ENCODE measurements around the gene SLC8A3.
"Not testable (repeated sequence)": the region's sequence is repeated elsewhere in the genome, so short reads cannot be mapped to it uniquely, and the experiment has no call there.

SLC8A3 gene

GRCh38 chr14:70188659-70189455, at the start of gene SLC8A3:
Gene SLC8A3, minus strand, starts transcription at chr14:70188951. Its CDS starts 20,529 bp downstream, at chr14:70168422.
- no peak for DNase-seq

DNA sequence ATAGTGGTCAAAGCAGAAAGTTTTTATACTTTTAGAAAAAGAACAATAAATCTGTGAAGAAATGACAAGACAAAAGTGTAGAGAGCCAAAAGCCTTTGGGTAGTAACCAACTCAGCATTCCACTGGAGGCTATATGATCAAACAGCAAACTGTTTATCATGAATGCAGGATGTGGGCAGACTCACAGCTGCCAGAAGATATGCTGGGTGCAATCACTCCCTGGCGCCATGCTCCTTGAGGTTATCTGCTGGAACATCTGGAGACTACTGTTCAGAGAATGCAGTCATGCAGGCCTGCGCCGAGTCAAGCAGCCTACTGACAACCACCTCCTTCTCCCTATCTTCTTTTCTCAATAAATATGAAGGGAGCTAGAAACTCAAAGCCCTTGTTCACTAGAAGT, 49.0 kb upstream of the SLC8A3 start:
- peak; percentile 89 for DNase-seq

DNA sequence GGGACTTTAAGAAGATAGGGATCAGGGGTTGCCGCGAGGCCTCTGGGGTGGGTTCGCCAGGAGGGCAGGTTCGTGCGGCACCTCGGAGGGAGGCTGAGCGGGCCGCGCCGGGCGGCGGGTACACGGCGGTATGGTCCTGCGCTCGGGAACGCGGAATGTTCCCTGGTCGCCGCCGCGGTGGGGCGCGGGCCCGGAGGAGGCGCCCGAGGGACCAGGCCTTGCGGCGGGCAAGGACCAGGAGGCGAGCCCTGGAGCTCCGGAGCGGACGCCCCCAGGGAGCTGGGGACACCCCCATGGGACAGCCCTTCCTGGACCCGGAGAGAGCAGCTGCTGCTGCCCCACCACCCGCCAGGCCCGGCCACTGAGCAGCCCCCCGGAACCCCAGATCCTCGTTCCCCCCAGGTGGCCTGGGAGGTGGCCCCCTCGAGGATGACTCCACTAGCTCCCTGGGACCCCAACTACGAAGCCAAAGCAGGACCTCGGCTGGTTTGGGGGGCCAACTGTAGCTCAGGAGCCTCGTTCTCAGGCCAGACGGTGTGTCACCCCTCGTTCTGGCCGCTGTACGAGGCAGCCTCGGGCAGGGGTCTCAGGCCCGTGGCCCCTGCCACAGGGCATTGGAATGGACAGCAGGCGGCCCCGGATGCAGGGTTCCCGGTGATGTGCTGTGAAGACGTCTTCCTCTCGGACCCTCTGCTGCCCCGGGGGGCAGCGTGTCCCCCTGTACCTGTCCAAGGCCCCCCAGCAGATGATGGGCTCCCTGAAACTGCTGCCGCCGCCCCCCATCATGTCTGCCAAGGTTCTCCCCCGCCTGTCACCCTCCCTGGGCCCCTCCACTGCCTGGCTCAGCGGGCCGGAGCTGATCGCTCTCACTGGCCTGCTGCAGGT, 45.6 kb upstream of the SLC8A3 start:
- no peak for DNase-seq

DNA sequence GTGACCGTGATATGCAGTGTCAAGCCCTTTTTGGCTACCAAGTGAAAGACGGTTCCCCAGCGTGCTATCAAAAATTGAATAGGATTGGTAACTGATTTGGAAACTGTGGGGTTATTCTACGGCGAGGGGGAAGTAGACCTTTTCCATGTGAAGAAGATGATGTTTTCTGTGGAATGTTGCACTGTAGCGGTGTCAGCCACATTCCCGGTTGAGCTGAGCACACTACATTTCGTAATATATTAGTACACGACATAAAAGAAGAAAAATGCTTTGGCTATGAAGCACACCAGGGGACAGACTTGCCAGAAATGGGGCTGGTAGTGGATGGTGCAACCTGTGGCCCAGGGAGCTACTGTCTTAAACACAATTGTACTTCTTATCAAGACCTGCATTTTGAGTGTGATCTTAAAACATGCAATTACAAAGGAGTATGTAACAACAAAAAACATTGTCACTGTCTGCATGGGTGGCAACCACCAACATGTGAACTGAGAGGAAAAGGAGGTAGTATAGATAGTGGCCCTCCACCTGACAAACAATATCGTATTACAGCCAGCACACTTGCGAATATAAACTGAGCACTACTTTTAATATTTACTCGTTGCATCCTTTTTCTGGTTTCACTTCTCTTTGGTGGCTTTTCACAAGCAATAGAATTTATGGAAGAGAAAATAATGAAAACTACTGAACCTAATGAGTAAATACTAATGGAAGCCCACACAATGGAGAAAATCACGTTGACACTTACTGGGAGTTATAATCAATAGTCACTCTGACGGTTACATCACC, 43.2 kb upstream of the SLC8A3 start:
- DNase-seq, result not testable (repeated sequence)

DNA sequence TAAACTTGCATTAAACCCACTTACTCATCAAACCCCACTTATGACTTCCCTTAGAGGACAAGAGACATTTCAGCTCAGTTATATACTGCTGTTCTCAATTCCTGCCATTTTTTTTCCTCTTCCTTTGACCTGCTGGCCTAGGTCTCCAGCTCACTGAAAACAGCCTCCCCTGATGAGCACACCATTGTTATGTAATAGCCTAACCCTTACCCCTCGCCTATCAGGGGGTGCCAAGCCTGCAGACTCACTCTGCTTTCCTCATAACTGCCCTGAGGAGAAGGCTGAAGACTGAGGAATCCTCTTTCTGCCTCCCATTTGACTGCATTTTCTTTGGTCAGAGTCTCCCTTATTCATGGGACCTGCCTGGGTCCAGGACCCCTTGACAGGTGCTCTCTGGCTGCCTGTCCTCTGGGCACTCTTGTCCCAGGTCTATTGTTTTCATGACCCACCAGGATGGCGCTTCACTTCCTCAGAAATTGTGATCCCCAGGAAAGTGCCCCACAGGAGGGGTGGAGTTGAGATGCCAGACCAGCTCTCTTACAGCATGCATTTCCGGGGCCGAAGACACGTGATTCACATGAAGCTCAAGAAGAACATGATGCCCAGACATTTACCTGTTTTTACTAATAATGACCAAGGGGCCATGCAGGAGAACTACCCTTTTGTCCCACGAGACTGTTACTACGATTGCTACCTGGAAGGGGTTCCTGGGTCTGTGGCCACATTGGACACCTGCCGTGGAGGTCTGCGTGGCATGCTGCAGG, 41.3 kb upstream of the SLC8A3 start:
- DNase-seq, result not testable (repeated sequence)

DNA sequence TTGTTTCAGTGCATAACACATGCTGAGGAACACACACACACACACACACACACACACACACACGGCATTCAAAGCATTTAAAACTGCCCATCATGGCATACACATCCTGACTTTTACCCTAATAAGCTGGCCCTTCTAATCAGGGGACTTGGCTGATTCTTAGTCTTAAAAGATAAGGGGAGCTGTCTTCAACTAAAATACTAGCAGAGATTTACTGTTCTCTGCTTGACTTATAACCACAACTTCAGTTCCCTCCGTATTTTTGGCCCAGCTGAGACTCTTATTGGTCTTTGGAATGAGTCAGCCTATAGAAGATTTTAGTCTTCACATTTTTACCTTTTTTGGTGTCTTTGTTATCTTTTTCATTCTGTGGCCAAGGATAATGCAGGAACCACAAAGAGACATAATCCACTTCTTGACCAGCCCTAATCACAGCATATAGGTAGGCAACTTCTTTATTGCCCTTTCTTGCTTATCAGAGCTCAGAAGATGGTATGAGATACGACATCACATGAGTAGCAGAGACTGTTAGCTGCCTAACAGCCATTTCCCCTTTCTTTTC, 25.1 kb upstream of the SLC8A3 start:
- peak; percentile 54 for DNase-seq

- DNase-seq, result no peak
Observed at GRCh38 chr14:70212752-70213151, 24.0 kb upstream of the SLC8A3 start.

GRCh38 chr14:70208380-70208779, 19.6 kb upstream of the SLC8A3 start:
- DNase-seq, result no peak

DNA sequence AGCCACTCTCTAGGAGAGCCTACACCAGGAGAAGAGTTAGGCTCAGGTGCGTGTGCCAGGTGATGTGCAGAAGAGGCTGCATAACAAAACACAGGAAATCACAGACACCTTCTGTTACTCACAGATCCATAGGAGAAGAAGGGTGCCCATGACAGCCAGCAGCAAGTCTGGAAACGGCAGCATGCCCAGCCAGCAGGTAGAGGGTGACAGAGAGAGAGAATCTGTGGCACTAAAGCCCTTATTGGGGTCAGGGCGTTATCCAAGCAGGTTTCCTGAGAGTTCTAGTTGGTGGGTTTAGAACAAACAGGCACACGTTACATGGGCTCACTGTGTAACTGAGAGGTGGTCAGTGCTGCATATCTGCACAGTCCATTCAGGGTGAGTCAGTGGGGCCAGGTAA, 14.9 kb upstream of the SLC8A3 start:
- no peak for DNase-seq

DNA sequence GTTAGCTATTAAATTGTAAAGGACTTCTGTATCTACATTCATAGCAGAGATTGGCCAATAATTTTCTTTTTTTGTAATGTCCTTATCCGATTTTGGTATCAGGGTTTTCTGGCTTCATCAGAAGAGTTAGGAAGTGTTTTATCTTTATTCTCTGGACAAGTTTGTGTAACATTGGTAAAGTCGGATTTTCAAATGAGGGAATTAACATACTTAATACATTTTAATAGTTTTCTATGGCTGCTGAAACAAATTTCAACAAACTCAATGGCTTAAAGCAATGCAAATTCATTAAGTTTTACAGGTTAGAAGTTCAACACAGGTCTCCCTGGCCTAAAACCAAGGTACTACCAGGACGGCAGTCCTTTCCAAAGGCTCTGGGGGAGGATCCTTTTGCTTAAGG, 13.2 kb upstream of the SLC8A3 start:
- no peak for DNase-seq

DNA sequence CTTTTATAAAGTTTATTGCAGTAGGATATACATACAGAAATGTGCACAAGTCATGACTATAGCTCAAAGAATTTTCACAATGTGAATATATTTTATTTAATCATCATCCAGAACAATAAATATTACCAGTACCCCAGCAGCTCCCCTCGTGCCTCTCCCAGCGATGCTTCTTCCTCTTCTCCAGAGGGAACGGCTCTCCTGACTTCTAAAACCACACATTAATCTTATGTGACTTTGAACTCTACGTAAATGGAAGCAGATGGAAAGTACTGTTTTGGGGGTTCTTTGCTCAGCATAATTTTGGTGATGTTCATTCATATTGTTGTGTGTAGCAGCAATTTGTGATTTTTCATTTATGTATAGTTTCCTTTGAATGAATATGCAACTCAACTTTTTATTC, 4.6 kb upstream of the SLC8A3 start:
- no peak for DNase-seq

GRCh38 chr14:70192915-70193314, 4.2 kb upstream of the SLC8A3 start:
- peak; percentile 0 for DNase-seq

DNA sequence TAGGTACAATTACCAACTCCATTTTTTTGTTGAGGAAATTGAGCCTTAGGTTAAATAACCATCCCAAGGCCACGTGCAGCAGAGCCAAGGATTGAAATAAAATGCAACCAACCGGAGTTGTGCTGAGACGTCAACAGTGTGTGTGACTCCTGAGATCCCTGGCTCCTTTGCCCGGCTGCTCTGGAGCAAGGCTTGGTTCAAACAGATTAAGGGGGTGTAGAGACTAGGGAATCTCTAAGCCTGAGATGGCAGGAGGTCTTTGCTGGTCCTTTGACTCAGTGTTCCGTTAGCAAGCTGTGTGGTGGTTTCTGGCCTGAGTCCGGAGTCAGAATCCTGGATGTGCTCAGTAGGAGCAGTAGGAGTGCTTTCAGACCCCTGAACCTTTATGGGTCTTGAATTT, 1.4 kb upstream of the SLC8A3 start:
- no peak for DNase-seq

DNA sequence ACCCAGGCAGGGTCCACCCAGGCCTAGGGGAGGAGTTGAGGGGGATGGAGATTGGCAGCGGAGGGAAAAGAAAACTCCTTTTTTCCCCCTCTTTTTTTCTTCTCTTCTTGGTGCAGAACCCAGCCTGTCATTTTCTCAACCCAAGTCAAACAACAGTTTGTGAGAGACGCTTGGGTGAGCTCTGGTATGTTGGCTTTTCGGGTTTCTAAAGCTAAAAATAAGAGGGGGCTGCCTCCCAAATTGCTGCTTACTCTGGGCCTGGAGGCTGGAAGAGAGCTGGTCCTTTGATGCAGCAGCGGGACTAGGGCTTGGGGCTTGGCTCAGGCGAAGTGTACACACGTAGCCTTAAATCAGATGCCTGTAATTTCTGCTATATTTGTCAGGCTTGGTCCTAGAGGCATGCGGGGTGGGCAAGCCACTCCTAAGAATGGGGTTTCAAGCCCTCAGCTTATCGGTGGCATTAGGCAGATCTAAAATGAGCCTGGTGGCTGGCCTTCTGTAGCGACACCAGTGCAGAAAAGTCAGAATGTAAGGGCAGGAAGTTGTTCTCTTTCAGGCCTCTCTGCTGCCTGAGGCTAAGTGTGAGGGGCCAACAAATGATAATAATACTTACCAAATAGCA, 816 bp upstream of the SLC8A3 start:
- DNase-seq, result no peak

DNA sequence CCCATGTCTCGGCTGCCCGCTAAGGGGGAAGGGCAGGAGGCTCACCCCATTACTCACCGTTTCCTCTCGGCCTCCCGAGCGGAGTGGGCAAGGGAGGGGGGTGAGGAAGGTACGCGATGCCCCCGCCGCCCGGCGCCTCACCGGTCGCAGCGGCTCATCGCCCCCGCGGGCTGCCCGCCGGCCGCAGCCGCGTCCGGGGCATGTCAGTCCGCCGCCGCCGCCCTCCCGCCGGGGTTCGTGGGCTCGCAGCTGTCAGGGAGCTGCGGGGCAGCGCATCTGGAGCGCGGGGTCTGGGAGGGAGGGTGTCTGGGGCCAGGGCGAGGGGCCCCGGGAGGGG, 461 bp downstream of the SLC8A3 start:
- DNase-seq, result no peak

DNA sequence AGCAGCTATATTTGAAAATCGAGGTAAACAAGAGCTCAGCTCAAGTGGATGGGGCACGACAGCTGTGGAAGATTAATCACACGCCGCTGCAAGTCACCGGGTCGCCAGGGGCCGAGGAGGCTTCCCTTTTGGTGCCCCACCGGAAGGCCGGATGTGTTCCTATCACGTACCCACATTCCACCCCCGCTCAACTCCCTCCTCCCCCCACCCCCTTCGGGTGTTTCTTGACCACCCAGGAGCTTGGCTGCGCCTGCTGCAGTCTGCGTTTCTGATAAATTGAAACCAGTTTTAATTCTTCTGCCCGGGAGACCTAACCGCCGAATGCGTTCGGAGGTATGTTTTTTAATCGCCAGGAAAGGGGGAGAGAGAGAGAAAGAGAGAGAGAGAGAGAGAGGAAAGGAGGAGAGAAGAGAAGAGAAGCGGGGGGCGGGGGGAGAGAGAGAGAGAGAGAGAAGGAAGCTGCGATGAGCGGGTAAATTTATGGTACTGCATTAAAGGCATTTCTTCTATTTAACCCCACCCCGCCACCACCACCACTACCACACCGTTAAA, 1.8 kb downstream of the SLC8A3 start:
- peak; percentile 20 for DNase-seq

GRCh38 chr14:70183991-70184390, 4.8 kb downstream of the SLC8A3 start:
- no peak for DNase-seq

GRCh38 chr14:70181276-70181675, 7.5 kb downstream of the SLC8A3 start:
- no peak for DNase-seq

- DNase-seq, result no peak
Observed at GRCh38 chr14:70180718-70181117, 8.0 kb downstream of the SLC8A3 start.

DNA sequence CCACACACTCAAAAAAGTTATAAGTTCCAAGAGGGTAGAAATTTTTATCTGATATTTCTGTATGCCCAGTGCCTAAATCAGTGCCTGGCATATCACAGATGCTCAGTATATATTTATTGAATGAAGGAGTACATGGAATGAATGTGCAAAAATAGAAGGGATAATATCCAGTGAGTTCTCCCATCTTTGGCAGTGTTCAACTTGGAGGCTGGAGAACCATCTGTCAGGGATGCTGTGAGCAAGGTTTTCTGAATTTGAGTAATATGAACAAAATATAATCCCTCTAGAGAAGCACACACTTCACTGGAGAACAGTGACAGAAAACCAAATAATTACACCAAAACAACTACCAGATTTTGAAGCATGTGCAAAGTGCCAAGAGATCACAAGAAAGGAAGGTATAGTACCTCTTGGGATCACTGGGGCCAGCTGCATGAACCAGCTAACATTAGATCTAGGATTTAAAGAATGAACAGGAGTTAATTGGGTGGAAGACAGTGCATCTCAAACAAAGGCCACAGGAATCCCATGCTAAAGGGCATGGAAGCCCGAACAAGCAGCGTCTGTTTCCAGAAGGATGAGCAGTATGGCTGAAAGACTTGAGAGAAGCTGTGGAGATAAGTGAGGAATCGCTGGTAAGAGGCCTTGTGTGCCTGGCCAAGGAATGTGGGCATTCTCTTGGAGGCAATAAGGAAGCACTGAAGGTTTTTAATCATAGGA, 11.5 kb downstream of the SLC8A3 start:
- no peak for DNase-seq

- DNase-seq, result no peak
Observed at GRCh38 chr14:70173569-70173968, 15.2 kb downstream of the SLC8A3 start.

Data from OCI-M1 (cell line).